HepG2 (cell line): ENCODE measurements around the gene OTUD7B. TPM values are rescaled to one million over a fixed set of nuclear protein-coding genes. Genes with fewer than 3 reads are reported as not detected.

ENCODE experiments used
- ATRX ChIP-seq: sonication (generic); formaldehyde crosslinking; IDR thresholded peaks from 2 replicates; pipeline ENCODE4 v1.4.0; 2020; ENCODE audit warnings: missing genetic modification reagents, borderline replicate concordance
- KDM1A ChIP-seq: IDR thresholded peaks from 2 replicates; pipeline ENCODE4 v1.6.1; 2016; ENCODE audit warnings: missing compliant biosample characterization
- KDM6A ChIP-seq: IDR thresholded peaks from 2 replicates; pipeline ENCODE4 v1.6.1; 2016; ENCODE audit warnings: low read depth
- STAG1 ChIP-seq: sonication (generic); formaldehyde crosslinking; IDR thresholded peaks from 2 replicates; pipeline ENCODE4 v1.4.0; 2020; ENCODE audit warnings: missing genetic modification reagents
- THAP9 ChIP-seq: sonication (generic); formaldehyde crosslinking; IDR thresholded peaks from 2 replicates; pipeline ENCODE4; 2020; ENCODE audit warnings: missing genetic modification reagents, mild to moderate bottlenecking, borderline replicate concordance
- ZMYM3 ChIP-seq: sonication (generic); formaldehyde crosslinking; IDR thresholded peaks from 2 replicates; pipeline ENCODE4 v1.5.1; 2020; ENCODE audit warnings: mild to moderate bottlenecking, missing genetic modification reagents
- ZNF12 ChIP-seq: sonication (generic); formaldehyde crosslinking; IDR thresholded peaks from 2 replicates; pipeline ENCODE4 v1.5.0; 2020; ENCODE audit warnings: missing genetic modification reagents
- ZNF20 ChIP-seq: sonication (generic); formaldehyde crosslinking; IDR thresholded peaks from 2 replicates; pipeline ENCODE4 v1.4.0; 2020; ENCODE audit warnings: mild to moderate bottlenecking, moderate library complexity, missing genetic modification reagents
- ZNF501 ChIP-seq: sonication (generic); formaldehyde crosslinking; IDR thresholded peaks from 2 replicates; pipeline ENCODE4 v1.5.1; 2020; ENCODE audit warnings: mild to moderate bottlenecking, moderate library complexity, missing genetic modification reagents
- ZNF609 ChIP-seq: sonication (generic); formaldehyde crosslinking; IDR thresholded peaks from 2 replicates; pipeline ENCODE4 v1.4.0; 2020; ENCODE audit warnings: mild to moderate bottlenecking, missing genetic modification reagents, borderline replicate concordance
- ZNF724P ChIP-seq: sonication (generic); formaldehyde crosslinking; IDR thresholded peaks from 2 replicates; pipeline ENCODE4 v1.8.0; 2022; ENCODE audit warnings: missing genetic modification reagents, borderline replicate concordance
- ZSCAN21 ChIP-seq: sonication (generic); formaldehyde crosslinking; IDR thresholded peaks from 2 replicates; pipeline ENCODE4 v1.8.0; 2022; ENCODE audit warnings: mild to moderate bottlenecking, missing genetic modification reagents, moderate library complexity, borderline replicate concordance
- polyA plus RNA-seq, 8 experiments: library from polyadenylated mRNA; depleted of rRNA in 3 of 8; stranded (reverse) in 7 of 8; unstranded in 1 of 8; fragments of >200 nt; fragmentation: Illumina TruSeq in 4 of 8; extraction: Trizol in 4 of 8; gene quantifications; 2 replicates each; pipeline versions ENCODE4 v1.2.1 to v1.2.3, GENCODE V29; 2011 to 2016; ENCODE audit warnings: low read depth in 4 of 8, missing spikeins in 1 of 8, mixed read lengths in 1 of 8; ENCODE audit not compliant: insufficient read depth in 1 of 8
- total RNA-seq, 5 experiments: library from RNA; depleted of rRNA; stranded (reverse); fragments of >200 nt; fragmentation: Illumina TruSeq; extraction: Trizol; gene quantifications; 2 replicates each; pipeline ENCODE4 v1.2.3, GENCODE V29; 2016; ENCODE audit warnings: low read depth in 1 of 5
- TF ChIP-seq, protein P1 (sequence below): sonication (generic); formaldehyde crosslinking; IDR thresholded peaks from 2 replicates; pipeline ENCODE4 v1.4.0; 2020; ENCODE audit warnings: missing genetic modification reagents
- TF ChIP-seq, protein P2 (sequence below): sonication (generic); formaldehyde crosslinking; IDR thresholded peaks from 2 replicates; pipeline ENCODE4 v1.8.1; 2023; ENCODE audit warnings: mild to moderate bottlenecking, missing genetic modification reagents
- TF ChIP-seq, protein P3 (sequence below): sonication (generic); formaldehyde crosslinking; IDR thresholded peaks from 2 replicates; pipeline ENCODE4 v1.4.0; 2020; ENCODE audit warnings: missing genetic modification reagents, borderline replicate concordance

The OTUD7B gene
- total and polyA plus RNA-seq, 2 of the 13 experiments (the other 11 are each of a cell fraction or from before 2014, with no cell fraction given), result 5.1 to 11.2 TPM

DNA sequence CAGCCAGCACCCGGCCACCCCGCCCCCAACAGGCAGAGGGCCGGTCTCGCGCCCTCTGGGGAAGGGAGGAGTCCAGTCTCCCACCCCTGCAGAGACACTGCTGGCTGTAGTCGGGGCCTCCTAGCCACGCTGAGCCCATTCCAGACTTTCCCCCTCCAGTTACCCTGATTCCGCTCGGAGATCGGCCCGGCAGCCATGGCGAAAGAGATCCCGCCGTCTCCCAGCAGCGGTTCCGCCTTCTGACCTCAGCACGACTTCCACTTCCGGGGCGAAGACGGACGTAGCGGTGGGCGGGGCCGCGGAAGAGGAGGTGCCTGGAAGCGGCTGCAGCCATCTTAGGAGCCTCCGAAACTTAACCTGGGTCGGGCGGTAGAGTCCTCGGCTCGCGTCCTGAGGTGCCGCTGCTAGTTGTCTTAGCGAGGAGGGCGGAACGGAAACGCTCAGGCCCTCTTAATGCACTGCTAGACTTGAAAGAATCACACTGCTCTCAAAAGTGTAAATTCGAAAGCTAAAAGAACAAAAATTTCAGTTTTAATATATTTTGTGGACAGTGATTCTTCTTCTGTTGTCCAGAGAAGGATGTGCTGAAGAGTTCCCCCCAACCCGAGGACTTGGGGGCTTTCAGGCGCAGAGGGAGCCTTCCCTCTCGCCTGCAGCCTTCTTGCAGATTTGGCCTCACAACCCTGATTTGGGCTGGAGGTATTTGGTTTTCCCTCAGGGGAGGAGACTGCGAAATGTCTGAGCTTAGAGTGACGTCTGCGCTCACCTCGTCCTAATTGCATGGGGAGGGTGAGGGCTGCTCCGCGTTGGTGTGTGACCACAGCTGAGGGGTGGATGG, 82.7 kb downstream of the OTUD7B start, which contains the start of gene SF3B4 (continued):
- TF ChIP-seq ZMYM3 (CRISPR knock-in tag) (no peak), ZNF609 (CRISPR knock-in tag) (no peak), STAG1 (no peak), ZNF20 (CRISPR knock-in tag) (no peak), ATRX (no peak), THAP9 (peak; percentile 95), ZNF724P (CRISPR knock-in tag) (no peak), ZNF12 (CRISPR knock-in tag) (no peak), KDM6A (CRISPR knock-in tag) (no peak), ZNF501 (CRISPR knock-in tag) (peak; percentile 94), ZSCAN21 (CRISPR knock-in tag) (peak; percentile 47; the same call in 1 of the 2 replicates), KDM1A (no peak)
- TF ChIP-seq, protein P1, sequence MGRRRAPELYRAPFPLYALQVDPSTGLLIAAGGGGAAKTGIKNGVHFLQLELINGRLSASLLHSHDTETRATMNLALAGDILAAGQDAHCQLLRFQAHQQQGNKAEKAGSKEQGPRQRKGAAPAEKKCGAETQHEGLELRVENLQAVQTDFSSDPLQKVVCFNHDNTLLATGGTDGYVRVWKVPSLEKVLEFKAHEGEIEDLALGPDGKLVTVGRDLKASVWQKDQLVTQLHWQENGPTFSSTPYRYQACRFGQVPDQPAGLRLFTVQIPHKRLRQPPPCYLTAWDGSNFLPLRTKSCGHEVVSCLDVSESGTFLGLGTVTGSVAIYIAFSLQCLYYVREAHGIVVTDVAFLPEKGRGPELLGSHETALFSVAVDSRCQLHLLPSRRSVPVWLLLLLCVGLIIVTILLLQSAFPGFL (CRISPR knock-in tag), result no peak
- TF ChIP-seq, protein P2, sequence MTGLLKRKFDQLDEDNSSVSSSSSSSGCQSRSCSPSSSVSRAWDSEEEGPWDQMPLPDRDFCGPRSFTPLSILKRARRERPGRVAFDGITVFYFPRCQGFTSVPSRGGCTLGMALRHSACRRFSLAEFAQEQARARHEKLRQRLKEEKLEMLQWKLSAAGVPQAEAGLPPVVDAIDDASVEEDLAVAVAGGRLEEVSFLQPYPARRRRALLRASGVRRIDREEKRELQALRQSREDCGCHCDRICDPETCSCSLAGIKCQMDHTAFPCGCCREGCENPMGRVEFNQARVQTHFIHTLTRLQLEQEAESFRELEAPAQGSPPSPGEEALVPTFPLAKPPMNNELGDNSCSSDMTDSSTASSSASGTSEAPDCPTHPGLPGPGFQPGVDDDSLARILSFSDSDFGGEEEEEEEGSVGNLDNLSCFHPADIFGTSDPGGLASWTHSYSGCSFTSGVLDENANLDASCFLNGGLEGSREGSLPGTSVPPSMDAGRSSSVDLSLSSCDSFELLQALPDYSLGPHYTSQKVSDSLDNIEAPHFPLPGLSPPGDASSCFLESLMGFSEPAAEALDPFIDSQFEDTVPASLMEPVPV (CRISPR knock-in tag), result 0 out of 2 replicates have a peak, but pooled peaks have one; percentile 35
- TF ChIP-seq, protein P3, sequence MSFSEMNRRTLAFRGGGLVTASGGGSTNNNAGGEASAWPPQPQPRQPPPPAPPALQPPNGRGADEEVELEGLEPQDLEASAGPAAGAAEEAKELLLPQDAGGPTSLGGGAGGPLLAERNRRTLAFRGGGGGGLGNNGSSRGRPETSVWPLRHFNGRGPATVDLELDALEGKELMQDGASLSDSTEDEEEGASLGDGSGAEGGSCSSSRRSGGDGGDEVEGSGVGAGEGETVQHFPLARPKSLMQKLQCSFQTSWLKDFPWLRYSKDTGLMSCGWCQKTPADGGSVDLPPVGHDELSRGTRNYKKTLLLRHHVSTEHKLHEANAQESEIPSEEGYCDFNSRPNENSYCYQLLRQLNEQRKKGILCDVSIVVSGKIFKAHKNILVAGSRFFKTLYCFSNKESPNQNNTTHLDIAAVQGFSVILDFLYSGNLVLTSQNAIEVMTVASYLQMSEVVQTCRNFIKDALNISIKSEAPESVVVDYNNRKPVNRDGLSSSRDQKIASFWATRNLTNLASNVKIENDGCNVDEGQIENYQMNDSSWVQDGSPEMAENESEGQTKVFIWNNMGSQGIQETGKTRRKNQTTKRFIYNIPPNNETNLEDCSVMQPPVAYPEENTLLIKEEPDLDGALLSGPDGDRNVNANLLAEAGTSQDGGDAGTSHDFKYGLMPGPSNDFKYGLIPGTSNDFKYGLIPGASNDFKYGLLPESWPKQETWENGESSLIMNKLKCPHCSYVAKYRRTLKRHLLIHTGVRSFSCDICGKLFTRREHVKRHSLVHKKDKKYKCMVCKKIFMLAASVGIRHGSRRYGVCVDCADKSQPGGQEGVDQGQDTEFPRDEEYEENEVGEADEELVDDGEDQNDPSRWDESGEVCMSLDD (CRISPR knock-in tag), result no peak
